Activated CD4-positive, alpha-beta T cell treated with anti-CD3 and anti-CD28 coated beads, Interleukin-2, amount 10 ng/mL, durations not matched to agents 24 days and 14 days (primary cell): ENCODE data around the gene RHBDL1. TPM values are rescaled to one million over a fixed set of nuclear protein-coding genes. Genes with fewer than 3 reads are reported as not detected.

Experiments
- DNase-seq: peaks from one replicate; pipeline ENCODE4 v3.0.0; 2022
- H3K27ac Mint-ChIP-seq: one replicate; pipeline ENCODE4 v1.8.0; 2022; ENCODE audit warnings: mild to moderate bottlenecking, mixed read lengths
- H3K27me3 Mint-ChIP-seq: one replicate; pipeline ENCODE4 v1.8.0; 2022; ENCODE audit warnings: mixed read lengths
- H3K36me3 Mint-ChIP-seq: one replicate; pipeline ENCODE4 v1.8.0; 2022; ENCODE audit warnings: low read depth, mild to moderate bottlenecking, mixed read lengths
- H3K4me1 Mint-ChIP-seq: one replicate; pipeline ENCODE4 v1.8.0; 2021; ENCODE audit warnings: mixed read lengths
- H3K4me3 Mint-ChIP-seq: one replicate; pipeline ENCODE4 v1.8.0; 2022; ENCODE audit warnings: mild to moderate bottlenecking, moderate library complexity, mixed read lengths
- H3K9me3 Mint-ChIP-seq: one replicate; pipeline ENCODE4 v1.8.0; 2021; ENCODE audit warnings: mixed read lengths
- intact Hi-C: fragments of 100-400 bp; cut with micrococcal nuclease; formaldehyde crosslinking; loops from one replicate; pipeline ENCODE4 v1.15.1; 2023
- total RNA-seq: library from RNA; stranded (reverse); gene quantifications from 2 replicates; pipeline ENCODE4 v1.2.3, GENCODE V29; 2022

The RHBDL1 gene
- total RNA-seq, 1 donor from 2014 or later = 1.1 TPM

DNA sequence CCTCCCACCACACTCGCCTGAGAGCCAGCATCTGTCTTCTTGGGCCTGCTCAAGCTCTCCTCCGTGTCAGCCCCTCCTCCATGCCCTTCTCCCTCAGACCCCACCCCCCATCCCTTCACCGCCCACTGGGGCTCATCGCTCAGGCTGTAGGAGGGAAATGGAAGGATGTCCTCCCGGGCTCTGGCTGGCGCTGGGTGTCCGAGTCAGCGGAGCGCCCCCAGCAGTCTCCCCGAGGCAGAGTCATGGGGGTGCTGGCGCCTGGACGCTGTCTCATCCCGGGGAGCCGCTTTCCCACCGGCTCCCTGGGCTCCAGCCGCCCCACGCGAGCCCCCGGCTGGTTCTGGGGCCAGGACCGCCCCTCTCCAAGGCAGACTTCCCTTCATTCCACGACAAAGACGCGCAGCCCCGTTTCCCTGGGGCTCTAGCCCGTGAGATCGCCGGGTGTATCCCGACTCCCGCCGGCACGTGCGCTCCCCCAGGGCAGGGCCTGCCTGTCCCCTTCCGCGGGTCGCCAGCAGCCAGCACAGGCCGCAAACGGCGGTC, 45.0 kb downstream of the RHBDL1 start:
- Mint-ChIP-seq H3K4me3 (peak overlapping the region; percentile 85), H3K4me1 (peaks cover 3% of the 10 kb centered on the region), H3K27me3 (peaks cover 17% of the 10 kb centered on the region), H3K9me3 (no peaks in the 10 kb centered on the region), H3K27ac (peak overlapping the region; percentile 80), H3K36me3 (no peaks in the 10 kb centered on the region)
- intact Hi-C loops = no loop called here
- DNase-seq = peak; percentile 76

DNA sequence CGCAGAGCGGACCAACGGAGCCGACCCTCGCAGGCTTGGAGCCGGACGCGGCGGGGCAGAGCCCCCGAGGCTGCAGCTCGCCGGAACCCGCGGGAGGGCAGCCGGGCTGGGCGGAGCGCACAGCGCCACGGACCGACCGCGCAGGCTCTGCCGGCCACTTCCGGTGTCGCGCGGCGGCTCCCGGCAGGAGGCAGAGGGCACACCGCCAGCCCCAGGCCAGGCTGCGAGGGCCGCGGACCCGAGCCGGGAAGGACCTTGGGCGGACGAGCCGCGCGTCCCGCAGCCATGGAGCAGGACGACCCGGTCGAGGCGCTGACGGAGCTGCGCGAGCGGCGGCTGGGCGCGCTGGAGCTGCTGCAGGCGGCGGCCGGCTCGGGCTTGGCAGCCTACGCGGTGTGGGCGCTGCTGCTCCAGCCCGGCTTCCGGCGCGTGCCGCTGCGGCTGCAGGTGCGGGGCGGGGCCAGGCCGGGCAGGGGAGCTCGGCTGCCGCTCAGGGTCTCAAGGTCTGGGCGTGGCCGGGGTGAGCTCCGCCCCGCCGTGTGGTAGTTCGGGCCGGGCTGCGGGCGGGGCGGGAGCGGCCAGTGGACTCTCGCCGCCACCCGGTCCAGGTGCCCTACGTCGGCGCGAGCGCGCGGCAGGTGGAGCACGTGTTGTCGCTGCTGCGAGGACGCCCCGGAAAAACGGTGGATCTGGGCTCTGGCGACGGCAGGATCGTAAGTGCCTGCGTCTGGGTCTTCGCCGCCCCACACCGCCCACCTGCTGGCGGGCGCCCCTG, 45.7 kb downstream of the RHBDL1 start, which contains the start of gene ANTKMT:
TSS of gene ANTKMT (plus strand) at position 157 of the 775 bp plus-strand sequence. CDS start at position 286, 129 bp downstream.
- peak within 1 kb of the TSS; percentile 85 for H3K4me3 Mint-ChIP-seq
- intact Hi-C loops = no loop called here
- peaks cover 3% of the 10 kb centered on the region for H3K4me1 Mint-ChIP-seq
- peak; percentile 91 for DNase-seq
- H3K27me3 Mint-ChIP-seq = peaks cover 17% of the 10 kb centered on the region
- H3K27ac Mint-ChIP-seq = peak within 1 kb of the TSS; percentile 80
- H3K9me3 Mint-ChIP-seq = no peaks in the 10 kb centered on the region
- no peaks in the 10 kb centered on the region for H3K36me3 Mint-ChIP-seq

DNA sequence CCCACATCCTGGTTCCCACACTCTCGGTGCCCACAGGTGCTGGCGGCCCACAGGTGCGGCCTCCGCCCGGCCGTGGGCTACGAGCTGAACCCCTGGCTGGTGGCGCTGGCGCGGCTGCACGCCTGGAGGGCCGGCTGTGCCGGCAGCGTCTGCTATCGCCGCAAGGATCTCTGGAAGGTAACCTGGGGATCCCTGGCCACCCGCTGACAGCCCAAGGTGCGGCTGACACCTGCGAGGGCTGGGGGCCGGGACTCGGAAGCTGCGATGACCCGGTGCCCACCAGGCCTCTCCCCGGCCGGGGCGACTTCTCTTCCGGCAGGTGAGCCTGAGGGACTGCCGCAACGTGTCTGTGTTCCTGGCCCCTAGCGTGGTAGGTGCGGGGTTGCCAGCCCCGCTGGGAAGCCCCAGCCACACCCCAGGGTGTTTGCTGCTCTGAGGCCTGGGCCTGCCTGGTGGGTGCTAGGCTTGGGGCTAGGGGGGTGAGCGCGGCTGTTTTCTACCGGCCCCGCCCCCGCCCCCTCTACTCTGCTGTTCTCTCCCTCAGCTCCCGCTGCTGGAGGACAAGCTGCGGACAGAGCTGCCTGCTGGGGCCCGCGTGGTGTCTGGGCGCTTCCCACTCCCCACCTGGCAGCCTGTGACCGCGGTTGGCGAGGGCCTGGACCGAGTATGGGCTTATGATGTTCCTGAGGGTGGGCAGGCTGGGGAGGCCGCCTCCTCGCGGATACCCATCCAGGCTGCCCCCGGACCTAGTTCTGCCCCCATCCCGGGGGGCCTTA, 46.5 kb downstream of the RHBDL1 start:
- no peaks in the 10 kb centered on the region for H3K36me3 Mint-ChIP-seq
- peak overlapping the region; percentile 70 for H3K4me3 Mint-ChIP-seq
- no peak for DNase-seq
- no peak overlapping the region for H3K27ac Mint-ChIP-seq
- H3K4me1 Mint-ChIP-seq = peaks cover 3% of the 10 kb centered on the region
- no peaks in the 10 kb centered on the region for H3K9me3 Mint-ChIP-seq
- peaks cover 14% of the 10 kb centered on the region for H3K27me3 Mint-ChIP-seq
- intact Hi-C loops = no loop called here

DNA sequence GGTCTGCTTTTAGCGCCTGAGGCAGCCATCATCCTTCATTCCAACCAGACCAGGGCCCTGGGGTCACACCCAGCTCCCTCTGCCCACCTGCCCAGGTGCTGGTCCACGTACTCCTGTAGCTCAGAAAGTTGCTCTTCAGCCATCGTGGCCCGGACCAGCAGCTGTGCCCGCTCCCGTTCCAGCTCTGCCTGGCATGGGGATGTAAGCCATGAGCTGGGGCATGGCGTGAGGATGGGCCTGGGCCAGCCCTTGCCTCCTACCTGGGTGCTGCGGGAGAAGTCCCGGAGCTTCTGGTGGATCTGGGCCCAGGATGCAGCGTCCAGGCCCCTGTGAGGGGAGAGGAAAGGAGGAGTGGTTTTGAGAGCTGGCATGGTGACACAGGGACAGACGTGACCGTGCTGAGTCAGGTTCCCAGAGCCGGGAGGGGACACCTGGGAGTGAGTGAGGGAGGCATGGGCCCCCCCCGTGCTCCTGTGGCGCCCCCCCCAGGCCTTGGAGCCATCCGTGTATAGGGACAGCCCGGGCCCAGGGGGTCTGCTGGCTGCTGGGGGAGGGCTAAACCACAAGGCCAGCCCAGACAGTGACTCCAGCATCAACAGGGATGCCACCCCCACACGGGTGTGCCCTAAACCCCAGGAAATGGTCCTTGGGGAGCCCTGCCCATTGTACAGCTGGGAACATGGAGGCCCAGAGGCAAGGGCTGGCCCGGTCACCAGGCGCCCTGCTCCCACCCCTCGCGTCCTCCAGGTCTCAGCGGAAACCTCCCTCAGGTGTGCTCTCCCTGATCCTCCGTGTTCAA, 47.6 kb downstream of the RHBDL1 start:
- H3K4me3 Mint-ChIP-seq = peak overlapping the region; percentile 30
- H3K27ac Mint-ChIP-seq = no peak overlapping the region
- DNase-seq = no peak

DNA sequence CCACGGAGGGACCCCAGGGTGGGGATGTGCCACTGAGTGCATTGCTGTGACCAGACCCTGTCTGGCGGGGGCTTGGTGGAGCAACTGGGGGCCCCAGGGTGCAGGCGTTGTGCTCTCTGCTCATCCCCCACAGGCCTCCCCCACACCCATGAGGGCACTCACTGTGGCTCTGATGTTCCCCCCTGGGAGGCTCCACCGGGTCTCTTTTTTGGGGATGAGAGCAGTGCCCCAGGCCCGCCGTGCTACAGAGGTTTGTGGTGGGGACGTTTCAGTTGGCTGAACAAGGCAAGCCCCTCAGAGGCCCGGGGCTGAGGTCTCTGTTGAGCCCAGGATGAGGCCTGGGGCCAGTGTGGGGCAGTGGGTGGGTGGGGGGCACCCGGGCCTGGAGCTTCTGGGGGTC, 48.2 kb downstream of the RHBDL1 start:
- intact Hi-C loops = no loop called here

More for the DNA sequence above, 47.6 kb downstream of the RHBDL1 start:
- intact Hi-C loops = no loop called here
- Mint-ChIP-seq H3K4me1 (peaks cover 3% of the 10 kb centered on the region), H3K36me3 (no peaks in the 10 kb centered on the region), H3K9me3 (no peaks in the 10 kb centered on the region), H3K27me3 (peaks cover 14% of the 10 kb centered on the region)

DNA sequence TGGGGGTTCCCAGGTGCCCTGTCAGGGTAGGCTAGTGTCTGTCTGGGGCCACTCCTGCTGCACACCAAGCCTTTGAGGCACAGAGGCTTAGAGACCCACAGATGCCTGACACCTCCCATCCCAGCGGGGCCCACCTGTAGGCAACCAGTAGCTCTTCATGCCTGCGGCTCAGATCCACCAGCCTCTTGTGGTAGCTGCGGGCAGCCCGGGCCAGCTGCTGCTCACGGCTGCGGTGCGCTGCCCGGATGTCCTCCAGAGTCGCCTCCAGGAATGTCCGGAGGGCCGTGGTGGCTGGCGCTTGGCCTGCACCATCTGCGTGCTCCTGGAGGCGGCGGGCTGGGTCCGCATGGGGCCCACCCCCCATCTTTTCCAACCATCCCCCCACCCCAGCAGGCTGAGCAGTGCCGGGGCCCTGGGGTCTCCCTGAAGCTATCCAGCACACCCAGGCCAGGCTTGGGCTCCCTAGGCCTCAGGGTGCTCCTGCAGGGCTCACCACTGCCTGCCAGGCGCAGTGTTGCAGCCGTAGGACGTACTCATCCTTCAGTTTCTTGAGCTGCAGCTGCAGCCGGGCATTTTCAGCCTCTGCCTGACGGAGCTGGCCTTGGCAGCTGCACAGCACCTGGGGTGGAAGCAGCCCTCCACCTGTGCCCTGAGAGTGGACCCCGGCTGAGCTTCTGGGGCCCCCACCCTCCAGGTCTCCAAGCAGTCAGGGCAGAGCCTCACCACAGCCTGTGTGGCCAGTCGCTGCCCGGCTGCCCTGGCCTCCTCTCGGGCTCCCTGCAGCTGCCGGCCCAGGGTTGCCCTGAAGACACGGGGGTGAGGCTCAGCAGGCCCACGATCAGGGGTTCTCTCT, 48.9 kb downstream of the RHBDL1 start:
- Mint-ChIP-seq H3K9me3 (no peaks in the 10 kb centered on the region), H3K27ac (no peak overlapping the region), H3K36me3 (no peaks in the 10 kb centered on the region), H3K27me3 (peaks cover 6% of the 10 kb centered on the region), H3K4me3 (no peak overlapping the region), H3K4me1 (peaks cover 3% of the 10 kb centered on the region)
- intact Hi-C loops = loop anchor here (5.0 kb wide), 1 partner anchor 42 kb away; the partner anchor contains the start of genes JMJD8 and STUB1
- DNase-seq = no peak

More for the DNA sequence above, 48.2 kb downstream of the RHBDL1 start:
- DNase-seq = no peak
- Mint-ChIP-seq H3K4me3 (no peak overlapping the region), H3K27ac (no peak overlapping the region), H3K27me3 (peaks cover 13% of the 10 kb centered on the region), H3K36me3 (no peaks in the 10 kb centered on the region), H3K4me1 (peaks cover 3% of the 10 kb centered on the region), H3K9me3 (no peaks in the 10 kb centered on the region)

DNA sequence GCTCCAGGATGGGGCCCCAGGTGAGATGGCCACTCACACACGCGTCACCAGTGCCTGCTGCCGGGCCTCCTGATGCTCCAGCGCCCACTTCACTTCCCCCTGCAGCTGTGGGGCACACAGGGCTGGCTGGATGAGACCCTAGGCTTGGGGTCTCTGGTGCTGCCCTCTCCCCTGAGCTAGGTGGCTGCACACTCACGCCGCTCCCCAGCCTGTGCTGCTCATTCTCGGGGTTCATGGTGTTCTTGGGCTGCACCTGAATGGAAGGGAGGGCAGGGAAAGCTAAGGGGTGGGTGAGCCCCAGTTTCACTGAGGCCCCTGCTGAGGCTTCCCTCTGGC, 49.5 kb downstream of the RHBDL1 start:
- no peak overlapping the region for H3K4me3 Mint-ChIP-seq
- no peak overlapping the region for H3K27ac Mint-ChIP-seq
- peaks cover 3% of the 10 kb centered on the region for H3K4me1 Mint-ChIP-seq
- H3K27me3 Mint-ChIP-seq = peaks cover 6% of the 10 kb centered on the region
- DNase-seq = no peak
- H3K36me3 Mint-ChIP-seq = no peaks in the 10 kb centered on the region
- no peaks in the 10 kb centered on the region for H3K9me3 Mint-ChIP-seq
- intact Hi-C loops = loop anchor here (5.0 kb wide), 1 partner anchor 43 kb away; the partner anchor contains the start of genes JMJD8 and STUB1

DNA sequence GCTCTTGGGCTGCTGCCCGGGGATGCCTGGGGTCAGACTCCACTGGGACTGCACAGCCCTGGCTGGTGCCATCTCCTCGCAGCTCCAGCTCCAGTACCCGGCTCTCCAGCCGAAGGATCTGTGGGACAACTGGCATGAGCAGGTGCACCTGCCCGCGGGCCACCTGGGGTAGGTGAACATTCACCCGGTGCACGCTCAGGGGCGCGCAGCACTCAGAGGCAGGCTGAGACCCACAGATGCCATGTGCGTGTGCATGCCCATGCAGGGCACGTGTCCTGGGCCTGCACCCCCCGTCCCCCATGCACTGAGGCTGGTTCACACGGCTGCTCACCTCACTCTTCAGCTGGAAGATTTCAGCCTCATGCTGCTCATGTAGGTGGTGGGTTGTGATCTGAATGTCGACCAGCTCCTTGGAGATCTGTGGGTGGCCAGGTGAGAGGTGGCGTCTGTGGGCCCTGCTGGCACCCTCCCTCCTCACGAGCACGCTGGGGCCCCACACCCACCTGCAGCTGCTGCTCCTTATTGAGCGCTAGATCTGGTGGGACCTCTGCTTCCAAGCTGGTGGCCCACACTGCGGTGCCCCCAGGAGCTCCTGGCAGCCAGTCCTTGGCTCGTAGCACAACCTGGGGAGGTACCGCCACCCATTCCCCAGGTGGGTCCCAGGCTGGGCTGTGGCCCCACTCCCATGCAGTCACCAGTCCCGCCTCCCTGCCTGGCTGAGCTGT, 50.2 kb downstream of the RHBDL1 start:
- Mint-ChIP-seq H3K27ac (peak overlapping the region; percentile 15), H3K4me3 (peak overlapping the region; percentile 17), H3K27me3 (peaks cover 3% of the 10 kb centered on the region), H3K36me3 (no peaks in the 10 kb centered on the region), H3K9me3 (no peaks in the 10 kb centered on the region), H3K4me1 (no peaks in the 10 kb centered on the region)
- intact Hi-C loops = loop anchor here (5.0 kb wide), 1 partner anchor 43 kb away; the partner anchor contains the start of genes JMJD8 and STUB1
- no peak for DNase-seq

DNA sequence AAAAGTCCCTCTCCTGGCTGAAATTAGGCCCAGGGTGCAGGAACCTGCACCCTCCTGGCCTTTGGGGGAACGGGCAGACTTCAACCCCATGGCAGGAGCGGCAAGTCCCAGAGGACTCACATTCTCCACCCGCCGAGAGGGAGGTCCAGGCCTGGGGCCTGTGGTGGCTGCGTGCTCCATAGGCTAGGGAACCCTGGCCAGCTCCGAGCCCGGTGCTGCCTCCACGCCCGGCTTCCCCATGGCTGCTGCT, 50.6 kb downstream of the RHBDL1 start:
- no peaks in the 10 kb centered on the region for H3K4me1 Mint-ChIP-seq

DNA sequence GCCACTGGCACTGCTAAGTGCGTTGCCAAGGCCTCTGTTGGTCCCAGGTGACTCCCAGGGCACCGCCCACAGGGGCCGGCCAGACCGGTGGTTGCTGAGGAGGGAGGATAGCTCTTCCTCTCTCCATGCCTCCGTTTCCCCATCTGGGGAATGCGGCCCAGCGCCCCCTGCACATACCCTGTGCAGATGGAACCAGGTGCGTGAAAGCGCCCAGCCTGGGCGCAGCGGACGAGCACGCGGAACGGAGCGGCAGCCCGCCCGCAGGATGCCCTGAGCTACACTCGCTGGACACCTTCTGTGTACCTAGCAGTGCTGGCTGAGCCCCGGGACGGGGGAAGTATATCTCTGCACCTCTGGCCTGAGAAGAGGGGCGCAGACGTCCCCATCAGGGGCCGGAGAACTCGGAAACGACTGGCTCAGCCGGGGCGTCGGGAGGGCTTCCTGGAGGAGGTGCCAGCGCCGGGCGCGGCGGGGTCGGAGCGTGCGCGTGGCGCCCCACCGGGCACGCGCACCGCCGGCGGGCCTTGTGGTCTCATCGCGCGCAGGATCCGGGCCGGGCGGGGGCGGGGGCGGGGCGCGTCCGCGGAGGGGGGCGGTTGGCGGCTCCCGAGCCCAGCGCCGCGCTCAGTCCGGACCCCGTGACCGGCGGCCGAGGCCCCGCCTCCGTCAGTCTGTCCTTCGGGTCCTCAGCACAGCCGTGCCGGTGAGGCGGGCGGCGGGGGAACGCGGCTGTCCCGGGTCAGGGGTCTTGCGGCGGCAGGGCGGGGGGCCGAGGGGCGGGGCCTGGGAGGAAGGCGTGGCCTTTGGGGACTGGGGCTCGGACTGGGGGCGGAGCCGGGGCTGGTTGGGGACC, 51.2 kb downstream of the RHBDL1 start, which contains the start of the genes CCDC78 and HAGHL:
TSS of gene CCDC78 (minus strand) at position 6 of the 853 bp plus-strand sequence. CDS start 76 bp downstream, outside the sequence.
TSS of gene HAGHL (plus strand) at position 669 of the 853 bp plus-strand sequence. CDS start 404 bp downstream, outside the sequence.
- Mint-ChIP-seq H3K27me3 (peaks cover 3% of the 10 kb centered on the region), H3K4me3 (peak within 1 kb of the TSS; percentile 75), H3K27ac (peak within 1 kb of the TSS; percentile 48), H3K36me3 (no peaks in the 10 kb centered on the region), H3K9me3 (no peaks in the 10 kb centered on the region), H3K4me1 (no peaks in the 10 kb centered on the region)
- peak; percentile 87 for DNase-seq
- intact Hi-C loops = loop anchor here (5.0 kb wide), 1 partner anchor 44 kb away; the partner anchor contains the start of genes JMJD8 and STUB1

More for the DNA sequence above, 50.6 kb downstream of the RHBDL1 start:
- DNase-seq = no peak
- intact Hi-C loops = loop anchor here (5.0 kb wide), 1 partner anchor 44 kb away; the partner anchor contains the start of genes JMJD8 and STUB1
- no peak overlapping the region for H3K27ac Mint-ChIP-seq
- peaks cover 3% of the 10 kb centered on the region for H3K27me3 Mint-ChIP-seq
- no peaks in the 10 kb centered on the region for H3K36me3 Mint-ChIP-seq
- no peaks in the 10 kb centered on the region for H3K9me3 Mint-ChIP-seq
- peak overlapping the region; percentile 17 for H3K4me3 Mint-ChIP-seq

DNA sequence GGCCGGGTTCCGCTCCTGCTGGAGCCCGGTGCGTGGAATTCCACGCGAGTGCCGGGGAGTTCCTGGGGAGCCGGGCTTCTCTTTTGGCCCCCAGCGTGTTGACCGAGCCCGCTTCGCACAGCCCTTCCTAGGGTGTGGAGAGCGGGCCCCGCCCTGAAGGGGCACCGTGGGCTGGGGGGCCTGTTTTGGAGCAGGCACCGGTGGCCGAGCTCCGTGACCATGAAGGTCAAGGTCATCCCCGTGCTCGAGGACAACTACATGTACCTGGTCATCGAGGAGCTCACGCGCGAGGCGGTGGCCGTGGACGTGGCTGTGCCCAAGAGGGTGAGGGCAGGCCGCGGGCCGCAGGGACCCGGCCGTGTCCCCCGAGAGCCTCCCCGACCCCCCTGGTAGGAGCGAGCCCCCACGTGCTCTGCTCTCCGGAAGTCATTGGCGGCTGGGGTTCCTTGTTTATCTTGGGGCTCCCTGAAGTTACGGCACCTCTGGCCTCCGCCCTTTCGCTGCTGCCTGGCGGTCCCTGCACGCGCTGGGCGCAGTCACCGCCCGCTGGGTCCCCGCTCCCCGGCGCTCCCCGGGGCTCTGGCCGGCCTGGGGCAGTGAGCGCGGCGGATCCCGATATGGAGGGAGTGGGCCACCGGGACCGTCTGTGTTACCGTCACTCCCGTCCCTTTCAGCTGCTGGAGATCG, 52.0 kb downstream of the RHBDL1 start:
- Mint-ChIP-seq H3K4me1 (no peaks in the 10 kb centered on the region), H3K27me3 (peaks cover 3% of the 10 kb centered on the region), H3K27ac (no peak overlapping the region), H3K36me3 (peaks cover 2% of the 10 kb centered on the region), H3K4me3 (peak overlapping the region; percentile 56), H3K9me3 (no peaks in the 10 kb centered on the region)
- peak; percentile 78 for DNase-seq
- intact Hi-C loops = loop anchor here (5.0 kb wide), 1 partner anchor 45 kb away; the partner anchor contains the start of genes JMJD8 and STUB1
